Measurements from ENCODE around the gene ZNF91. TPM values are rescaled to one million over a fixed set of nuclear protein-coding genes. Genes with fewer than 3 reads are reported as not detected.
"Not testable (repeated sequence)": the region's sequence is repeated elsewhere in the genome, so short reads cannot be mapped to it uniquely, and the experiment has no call there.

Gene ZNF91
- total RNA-seq, 3 donors from 2014 or later, result 16.9 to 26.5 (median 25.1) TPM

GRCh38 chr19:23321403-23321802 is 73.9 kb downstream of the ZNF91 start:
- H3K9me3 Mint-ChIP-seq, result peaks cover 32% of the 10 kb centered on the region
- DNase-seq; ATAC-seq; H3K4me3 Mint-ChIP-seq; H3K36me3 Mint-ChIP-seq (ENCODE audit: insufficient read depth); H3K27me3 Mint-ChIP-seq (ENCODE audit: low read depth); H3K4me1 Mint-ChIP-seq (ENCODE audit: low read depth): not testable (repeated sequence)

DNA sequence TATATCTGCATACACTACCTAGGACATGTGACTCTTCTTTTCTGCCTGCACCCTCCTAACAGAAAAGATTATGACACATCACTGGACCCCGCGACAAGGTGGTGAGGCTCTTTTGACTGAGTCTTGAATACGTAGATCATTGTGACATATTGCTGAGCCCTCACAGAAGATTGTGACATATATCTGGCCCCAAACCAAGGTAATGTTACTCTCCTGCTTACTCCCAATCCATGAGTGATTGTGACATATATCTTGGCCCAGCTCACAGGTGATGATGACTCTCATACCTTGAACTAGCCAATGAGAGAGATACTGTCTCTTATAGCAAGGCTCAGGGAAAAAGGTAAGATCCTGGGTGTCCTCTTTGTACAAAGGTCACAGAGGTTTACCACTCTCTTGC is 75.7 kb downstream of the ZNF91 start:
- not testable (repeated sequence) for H3K4me1 Mint-ChIP-seq (ENCODE audit: low read depth); DNase-seq; ATAC-seq; H3K36me3 Mint-ChIP-seq (ENCODE audit: insufficient read depth); H3K4me3 Mint-ChIP-seq; H3K27me3 Mint-ChIP-seq (ENCODE audit: low read depth)
- peaks cover 22% of the 10 kb centered on the region for H3K9me3 Mint-ChIP-seq

DNA sequence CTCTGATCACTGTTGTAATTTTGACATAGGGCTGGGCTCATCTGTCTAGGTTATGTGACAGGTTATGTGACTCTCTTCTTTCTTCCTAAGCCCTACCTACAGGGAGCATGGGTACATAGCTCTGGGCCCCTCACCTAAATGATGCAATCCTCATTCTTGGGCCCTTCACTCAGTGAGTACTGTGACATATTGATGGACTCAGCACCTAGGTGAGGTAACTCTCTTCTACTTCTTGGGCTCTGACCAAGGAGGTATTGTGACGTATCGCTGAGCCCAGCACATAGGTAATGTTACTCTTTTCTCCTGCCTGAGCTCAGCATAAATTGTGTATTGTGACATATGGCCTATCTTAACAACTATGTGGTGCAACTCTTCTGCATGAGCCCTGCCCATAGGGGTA is 76.3 kb downstream of the ZNF91 start:
- H3K9me3 Mint-ChIP-seq, result peaks cover 19% of the 10 kb centered on the region
- H3K4me1 Mint-ChIP-seq (ENCODE audit: low read depth); ATAC-seq; DNase-seq; H3K27me3 Mint-ChIP-seq (ENCODE audit: low read depth); H3K4me3 Mint-ChIP-seq; H3K36me3 Mint-ChIP-seq (ENCODE audit: insufficient read depth): not testable (repeated sequence)

GRCh38 chr19:23318143-23318542 is 77.1 kb downstream of the ZNF91 start:
- Mint-ChIP-seq H3K27me3 (ENCODE audit: low read depth) (no peaks in the 10 kb centered on the region), H3K4me1 (ENCODE audit: low read depth) (no peaks in the 10 kb centered on the region), H3K36me3 (ENCODE audit: insufficient read depth) (no peaks in the 10 kb centered on the region), H3K9me3 (peaks cover 18% of the 10 kb centered on the region), H3K4me3 (no peak overlapping the region)
- peak; percentile 70 to 75 for ATAC-seq
- DNase-seq, result no peak

DNA sequence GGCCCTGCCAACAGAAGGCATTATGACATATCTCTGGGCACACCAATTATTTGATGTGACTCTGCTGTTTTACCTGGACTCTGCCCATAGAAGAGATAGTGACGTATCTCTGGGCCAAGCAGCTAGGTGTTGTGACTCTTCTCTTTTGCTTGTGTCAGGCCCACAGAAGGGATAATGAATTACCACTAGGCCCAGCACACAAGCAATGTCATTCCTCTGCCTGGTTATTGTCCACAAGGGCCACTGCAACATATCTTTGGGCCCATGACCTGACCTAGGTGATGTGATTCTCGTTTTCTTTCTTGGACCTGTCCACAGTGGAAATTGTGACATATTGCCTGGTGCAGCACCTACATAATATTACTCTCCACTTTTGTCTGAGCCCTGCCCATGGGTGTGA is 80.0 kb downstream of the ZNF91 start:
- DNase-seq (no peak), ATAC-seq (no peak)
- Mint-ChIP-seq H3K27me3 (ENCODE audit: low read depth) (no peaks in the 10 kb centered on the region), H3K36me3 (ENCODE audit: insufficient read depth) (no peaks in the 10 kb centered on the region), H3K9me3 (peaks cover 12% of the 10 kb centered on the region), H3K4me1 (ENCODE audit: low read depth) (no peaks in the 10 kb centered on the region), H3K4me3 (no peak overlapping the region)

- DNase-seq (no peak), ATAC-seq (no peak)
- Mint-ChIP-seq H3K36me3 (ENCODE audit: insufficient read depth) (no peaks in the 10 kb centered on the region), H3K4me1 (ENCODE audit: low read depth) (no peaks in the 10 kb centered on the region), H3K27me3 (ENCODE audit: low read depth) (no peaks in the 10 kb centered on the region), H3K4me3 (no peak overlapping the region), H3K9me3 (peaks cover 12% of the 10 kb centered on the region)
Measured at GRCh38 chr19:23314505-23315251, 80.6 kb downstream of the ZNF91 start.

- H3K27me3 Mint-ChIP-seq (ENCODE audit: low read depth), result no peaks in the 10 kb centered on the region
- H3K36me3 Mint-ChIP-seq (ENCODE audit: insufficient read depth), result no peaks in the 10 kb centered on the region
- no peak overlapping the region for H3K4me3 Mint-ChIP-seq
Measured at GRCh38 chr19:23313196-23313595, 82.1 kb downstream of the ZNF91 start.

DNA sequence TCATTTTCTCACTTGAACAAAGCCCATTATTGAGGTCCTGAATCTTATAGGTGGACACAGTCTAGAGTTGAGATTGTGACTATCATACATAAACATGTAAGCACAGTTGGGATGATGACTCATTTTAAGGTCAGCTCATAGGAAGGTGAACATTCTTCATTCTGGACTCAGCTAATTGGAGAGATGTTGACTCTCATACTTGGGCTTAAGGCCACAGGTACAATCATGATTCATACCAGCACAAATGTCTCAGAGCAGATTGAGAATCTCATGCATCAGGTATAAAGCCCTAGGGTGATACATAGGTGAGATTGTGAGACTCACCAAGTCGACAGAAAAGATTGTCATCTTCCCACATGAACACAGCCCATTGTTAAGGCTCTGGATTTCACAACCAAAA is 82.8 kb downstream of the ZNF91 start:
- Mint-ChIP-seq H3K27me3 (ENCODE audit: low read depth) (no peaks in the 10 kb centered on the region), H3K9me3 (no peaks in the 10 kb centered on the region), H3K4me3 (no peak overlapping the region), H3K4me1 (ENCODE audit: low read depth) (no peaks in the 10 kb centered on the region), H3K36me3 (ENCODE audit: insufficient read depth) (no peaks in the 10 kb centered on the region)
- DNase-seq, result no peak
- ATAC-seq, result no peak

More at GRCh38 chr19:23313196-23313595, 82.1 kb downstream of the ZNF91 start:
- no peak for DNase-seq
- Mint-ChIP-seq H3K4me1 (ENCODE audit: low read depth) (no peaks in the 10 kb centered on the region), H3K9me3 (peaks cover 6% of the 10 kb centered on the region)
- ATAC-seq, result no peak

DNA sequence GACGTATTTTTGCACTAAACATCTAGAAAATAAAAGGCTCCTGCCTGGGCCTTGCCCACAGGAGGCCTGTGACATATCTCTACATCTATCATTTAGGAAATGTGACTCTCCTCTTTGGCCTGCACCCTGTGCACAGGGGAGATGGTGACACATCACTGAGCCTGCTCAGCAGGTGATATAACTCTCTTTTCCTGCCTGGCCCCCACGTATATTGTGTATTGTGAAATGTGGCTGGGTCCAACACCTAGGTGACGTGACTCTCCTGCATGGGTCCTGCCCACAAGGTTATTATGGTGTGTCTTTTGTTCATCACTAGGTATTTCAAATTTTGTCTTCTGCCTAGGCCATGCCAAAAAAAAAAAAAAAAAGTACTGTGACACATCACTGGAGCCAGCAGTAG is 83.7 kb downstream of the ZNF91 start:
- H3K36me3 Mint-ChIP-seq (ENCODE audit: insufficient read depth), result no peaks in the 10 kb centered on the region
- H3K27me3 Mint-ChIP-seq (ENCODE audit: low read depth), result no peaks in the 10 kb centered on the region
- no peak overlapping the region for H3K4me3 Mint-ChIP-seq
- H3K9me3 Mint-ChIP-seq, result no peaks in the 10 kb centered on the region
- DNase-seq (no peak), ATAC-seq (no peak)
- no peaks in the 10 kb centered on the region for H3K4me1 Mint-ChIP-seq (ENCODE audit: low read depth)

DNA sequence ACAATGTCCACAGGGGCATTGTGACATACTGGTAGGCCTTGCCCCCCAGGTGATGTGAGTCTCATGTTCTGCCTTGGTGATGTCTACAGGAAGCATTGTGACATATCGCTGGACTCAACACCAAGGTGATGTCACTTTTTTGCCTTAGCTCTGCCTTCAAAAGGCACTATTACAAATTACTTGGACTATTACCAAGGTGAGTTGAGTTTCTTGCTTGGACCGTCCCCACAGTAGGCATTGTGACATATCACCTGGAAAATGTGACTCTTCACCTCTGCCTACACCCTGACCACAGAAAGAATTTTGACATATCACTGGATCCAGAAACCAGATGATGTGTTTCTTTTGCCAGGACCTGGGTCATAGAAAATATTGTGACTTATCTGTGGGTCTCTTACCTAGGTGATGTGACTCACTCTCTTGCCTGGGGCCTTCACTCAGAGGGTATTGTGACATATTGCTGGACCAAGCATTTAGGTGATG is 84.5 kb downstream of the ZNF91 start:
- H3K4me1 Mint-ChIP-seq (ENCODE audit: low read depth), result no peaks in the 10 kb centered on the region
- no peaks in the 10 kb centered on the region for H3K36me3 Mint-ChIP-seq (ENCODE audit: insufficient read depth)
- H3K9me3 Mint-ChIP-seq, result no peaks in the 10 kb centered on the region
- H3K27me3 Mint-ChIP-seq (ENCODE audit: low read depth), result no peaks in the 10 kb centered on the region
- no peak for ATAC-seq
- H3K4me3 Mint-ChIP-seq, result no peak overlapping the region
- DNase-seq, result no peak

- no peaks in the 10 kb centered on the region for H3K9me3 Mint-ChIP-seq
- no peaks in the 10 kb centered on the region for H3K36me3 Mint-ChIP-seq (ENCODE audit: insufficient read depth)
- DNase-seq, result no peak
- H3K4me3 Mint-ChIP-seq, result no peak overlapping the region
- no peak for ATAC-seq
- no peaks in the 10 kb centered on the region for H3K4me1 Mint-ChIP-seq (ENCODE audit: low read depth)
- no peaks in the 10 kb centered on the region for H3K27me3 Mint-ChIP-seq (ENCODE audit: low read depth)
Measured at GRCh38 chr19:23309926-23310325, 85.3 kb downstream of the ZNF91 start.

- DNase-seq (no peak), ATAC-seq (no peak)
- Mint-ChIP-seq H3K36me3 (ENCODE audit: insufficient read depth) (no peaks in the 10 kb centered on the region), H3K4me3 (no peak overlapping the region), H3K27me3 (ENCODE audit: low read depth) (no peaks in the 10 kb centered on the region), H3K9me3 (no peaks in the 10 kb centered on the region), H3K4me1 (ENCODE audit: low read depth) (no peaks in the 10 kb centered on the region)
Measured at GRCh38 chr19:23305555-23305954, 89.7 kb downstream of the ZNF91 start.

DNA sequence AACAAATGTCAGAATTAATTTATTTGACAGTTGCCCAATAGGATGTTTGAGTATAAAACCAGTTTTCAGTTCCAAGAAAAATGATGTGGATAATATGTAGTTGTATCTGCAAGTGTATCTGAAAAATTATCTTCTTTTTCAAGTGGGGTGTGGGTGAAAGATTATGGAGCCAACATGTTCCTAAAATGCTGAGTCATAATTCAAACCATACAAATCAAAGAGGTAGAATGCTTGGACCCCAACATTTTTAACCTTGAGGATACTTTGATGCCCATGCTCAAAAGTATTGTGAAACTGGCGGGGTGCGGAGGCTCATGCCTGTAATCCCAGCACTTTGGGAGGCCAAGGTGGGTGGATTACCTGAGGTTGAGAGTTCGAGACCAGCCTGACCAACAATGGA is 91.0 kb downstream of the ZNF91 start:
- no peak for ATAC-seq
- H3K4me3 Mint-ChIP-seq, result no peak overlapping the region
- no peak for DNase-seq
- no peaks in the 10 kb centered on the region for H3K36me3 Mint-ChIP-seq (ENCODE audit: insufficient read depth)
- H3K4me1 Mint-ChIP-seq (ENCODE audit: low read depth), result no peaks in the 10 kb centered on the region
- no peaks in the 10 kb centered on the region for H3K27me3 Mint-ChIP-seq (ENCODE audit: low read depth)
- peaks cover 9% of the 10 kb centered on the region for H3K9me3 Mint-ChIP-seq

GRCh38 chr19:23294141-23294540 is 101.1 kb downstream of the ZNF91 start:
- H3K4me3 Mint-ChIP-seq, result no peak overlapping the region
- H3K36me3 Mint-ChIP-seq (ENCODE audit: insufficient read depth), result no peaks in the 10 kb centered on the region
- peaks cover 3% of the 10 kb centered on the region for H3K9me3 Mint-ChIP-seq
- no peak for DNase-seq
- H3K4me1 Mint-ChIP-seq (ENCODE audit: low read depth), result no peaks in the 10 kb centered on the region
- no peak for ATAC-seq
- no peaks in the 10 kb centered on the region for H3K27me3 Mint-ChIP-seq (ENCODE audit: low read depth)

- not testable (repeated sequence) for DNase-seq
Measured at GRCh38 chr19:23289966-23290365, 105.3 kb downstream of the ZNF91 start.

More at GRCh38 chr19:23289966-23290365, 105.3 kb downstream of the ZNF91 start:
- not testable (repeated sequence) for H3K4me3 Mint-ChIP-seq; H3K4me1 Mint-ChIP-seq (ENCODE audit: low read depth); ATAC-seq; H3K36me3 Mint-ChIP-seq (ENCODE audit: insufficient read depth); H3K27me3 Mint-ChIP-seq (ENCODE audit: low read depth)
- peaks cover 14% of the 10 kb centered on the region for H3K9me3 Mint-ChIP-seq

Data from activated T-cell treated with anti-CD3 and anti-CD28 coated beads, Interleukin-2, amount 50 U/mL, for 4 hours (primary cell).